HCT116 (cell line): Measurements from ENCODE around the gene CEND1. TPM values are rescaled to one million over a fixed set of nuclear protein-coding genes. Genes with fewer than 3 reads are reported as not detected.

Experiments used
- ATAC-seq: fragments of 200-7000 bp; cut with Tn5 transposase; 2 replicates; pipeline ENCODE4 v1.9.1; 2020; ENCODE audit warnings: mild to moderate bottlenecking, moderate library complexity
- BruUV-seq: library from RNA; stranded (reverse); fragments of 400-500 nt; replicated peaks from 2 replicates; lab custom pipeline; 2021; lab: Mats Ljungman, UMichigan
- CTCF ChIA-PET: fragments of 300-600 bp; sonication (Branson Sonifier 250); formaldehyde crosslinking; loops from one replicate; lab custom pipeline; 2021; ENCODE audit warnings: antibody characterized with exemption; lab: Charles Lee
- POLR2A ChIA-PET: fragments of 300-600, 350-600 bp; sonication (Branson Sonifier 250); formaldehyde crosslinking; loops from one replicate; lab custom pipeline; 2021; ENCODE audit warnings: antibody characterized with exemption; lab: Charles Lee
- RAD21 ChIA-PET, 2 experiments: fragments of 300-600 bp; sonication (Branson Sonifier 250); formaldehyde crosslinking; loops; one replicate each; lab custom pipeline; 2023; ENCODE audit warnings: low total read pairs in 2 of 2; ENCODE audit not compliant: uncharacterized antibody in 2 of 2, unreplicated experiment in 2 of 2, low non-redundant PET in 1 of 2; lab: Charles Lee
- DNase-seq: peaks from one replicate; pipeline ENCODE4 v3.0.0-alpha.2; 2010; ENCODE audit warnings: low read depth, low spot score
- H2AFZ ChIP-seq: fragments of 200-600 bp; shearing (Covaris generic), sonication (generic); 2 replicates; pipeline ENCODE4 v1.6.1; 2017; ENCODE audit warnings: low read depth, mixed run types, mixed read lengths, antibody characterized with exemption, low read length; ENCODE audit not compliant: poor library complexity, severe bottlenecking
- H3K27ac ChIP-seq: 2 replicates; pipeline ENCODE4 v1.5.1; 2012; ENCODE audit warnings: low read depth, low read length
- H3K27me3 ChIP-seq: fragments of 200-600 bp; sonication (generic); 2 replicates; pipeline ENCODE4 v1.6.1; 2016; ENCODE audit warnings: mixed run types, low read length, mixed read lengths; ENCODE audit not compliant: insufficient read depth
- H3K36me3 ChIP-seq, 2 experiments: fragments of 200-500 bp in 1 of 2; fragments of 200-600 bp in 1 of 2; sonication (Bioruptor generic) in 1 of 2; sonication (generic) in 1 of 2; 2 replicates each; pipeline versions ENCODE4 v1.5.1 to v1.6.1; 2014 to 2016; ENCODE audit warnings: low read length in 2 of 2, inconsistent platforms in 1 of 2, mixed read lengths in 1 of 2, mixed run types in 1 of 2; ENCODE audit not compliant: insufficient read depth in 2 of 2, control insufficient read depth in 1 of 2
- H3K4me1 ChIP-seq, 2 experiments: fragments of 200-600 bp in 1 of 2; sonication (generic) in 1 of 2; 2 replicates each; pipeline versions ENCODE4 v1.5.1 to v1.6.1; 2012 to 2017; ENCODE audit warnings: low read length in 2 of 2, inconsistent platforms in 1 of 2, mild to moderate bottlenecking in 1 of 2, mixed read lengths in 1 of 2, mixed run types in 1 of 2, moderate library complexity in 1 of 2; ENCODE audit not compliant: insufficient read depth in 2 of 2, control insufficient read depth in 1 of 2
- H3K4me2 ChIP-seq: fragments of 200-600 bp; sonication (generic); 2 replicates; pipeline ENCODE4 v1.6.1; 2017; ENCODE audit warnings: mixed run types, low read length, mixed read lengths
- H3K4me3 ChIP-seq, 2 experiments: fragments of 200-600 bp in 1 of 2; sonication (generic) in 1 of 2; replicated peaks in 1 of 2; 2 replicates each; pipeline ENCODE4 v1.5.1; 2011 to 2016; ENCODE audit warnings: low read length in 2 of 2, control low read depth in 1 of 2, low read depth in 1 of 2, mild to moderate bottlenecking in 1 of 2, mixed read lengths in 1 of 2, mixed run types in 1 of 2
- H3K79me2 ChIP-seq: fragments of 200-600 bp; sonication (generic); 2 replicates; pipeline ENCODE4 v1.6.1; 2017; ENCODE audit warnings: mild to moderate bottlenecking, mixed run types, low read length, moderate library complexity, mixed read lengths; ENCODE audit not compliant: insufficient read depth
- H3K9ac ChIP-seq: fragments of 200-600 bp; sonication (generic); 2 replicates; pipeline ENCODE4 v1.6.1; 2016; ENCODE audit warnings: low read length, mixed read lengths
- H3K9me2 ChIP-seq: fragments of 200-600 bp; sonication (generic), shearing (Covaris generic); 2 replicates; pipeline ENCODE4 v1.6.1; 2017; ENCODE audit warnings: mixed run types, mild to moderate bottlenecking, moderate library complexity; ENCODE audit not compliant: insufficient read depth
- H3K9me3 ChIP-seq, 2 experiments: fragments of 200-500 bp in 1 of 2; fragments of 200-600 bp in 1 of 2; sonication (Bioruptor generic) in 1 of 2; sonication (generic) in 1 of 2; 2 replicates each; pipeline ENCODE4 v1.6.1; 2014 to 2017; ENCODE audit warnings: low read length in 2 of 2, mixed read lengths in 2 of 2, inconsistent platforms in 1 of 2, low read depth in 1 of 2, mild to moderate bottlenecking in 1 of 2, mixed run types in 1 of 2, moderate library complexity in 1 of 2; ENCODE audit not compliant: control insufficient read depth in 1 of 2, insufficient read depth in 1 of 2
- H4K20me1 ChIP-seq: fragments of 200-600 bp; sonication (generic), shearing (Covaris generic); 2 replicates; pipeline ENCODE4 v1.6.1; 2017; ENCODE audit warnings: mixed run types, mild to moderate bottlenecking, moderate library complexity; ENCODE audit not compliant: insufficient read depth
- EZH2phosphoT487 ChIP-seq: fragments of 200-600 bp; IDR thresholded peaks from 2 replicates; pipeline ENCODE4 v1.6.1; 2018; ENCODE audit warnings: antibody characterized with exemption, borderline replicate concordance
- FOSL1 ChIP-seq: IDR thresholded peaks from 2 replicates; pipeline ENCODE4 v1.6.1; 2012; ENCODE audit warnings: low read depth
- JUND ChIP-seq: IDR thresholded peaks from 2 replicates; pipeline ENCODE4 v1.6.1; 2012
- POLR2A ChIP-seq: IDR thresholded peaks from 2 replicates; pipeline ENCODE4 v1.7.0; 2011; ENCODE audit warnings: borderline replicate concordance; ENCODE audit not compliant: insufficient read depth, insufficient read length; ENCODE audit errors: extremely low read depth
- SIN3A ChIP-seq: IDR thresholded peaks from 2 replicates; pipeline ENCODE4 v1.6.1; 2012; ENCODE audit warnings: low read depth
- YY1 ChIP-seq: IDR thresholded peaks from 2 replicates; pipeline ENCODE4 v1.6.1; 2011; ENCODE audit warnings: low read length, low read depth, moderate library complexity, mild to moderate bottlenecking; ENCODE audit not compliant: insufficient replicate concordance; ENCODE audit errors: extremely low read depth
- ZBTB33 ChIP-seq: IDR thresholded peaks from 2 replicates; pipeline ENCODE4 v1.6.1; 2011; ENCODE audit warnings: mild to moderate bottlenecking, low read length, moderate library complexity; ENCODE audit not compliant: insufficient replicate concordance; ENCODE audit errors: extremely low read depth
- ZNF274 ChIP-seq: fragments of 200-500 bp; sonication (Bioruptor generic); IDR thresholded peaks from 2 replicates; pipeline ENCODE4 v1.6.1; 2014; ENCODE audit warnings: mild to moderate bottlenecking, low read depth, low read length, inconsistent platforms
- intact Hi-C: fragments of 100-400 bp; cut with micrococcal nuclease; formaldehyde crosslinking; loops from 2 replicates; pipeline ENCODE4 v1.10.0; 2022
- total RNA-seq: library from RNA; stranded (reverse); gene quantifications from one replicate; pipeline ENCODE4 v1.2.1, GENCODE V29; 2021; ENCODE audit not compliant: unreplicated experiment

Gene CEND1
- total RNA-seq, 1 experiment from 2014 or later = 0.27 TPM

- intact Hi-C loops = no loop called here
- H3K4me2 ChIP-seq = peak overlapping the region; percentile 99
- BruUV-seq = no TSS peak
- DNase-seq (no peak), ATAC-seq (no peak)
- RAD21 ChIA-PET = no interaction called here
- no peaks in the 10 kb centered on the region for H3K9me2 ChIP-seq
- no peaks in the 10 kb centered on the region for H3K27me3 ChIP-seq
- peaks cover 27 to 58% of the 10 kb centered on the region in 2 experiments for H3K4me1 ChIP-seq
- peaks cover 0 to 10% of the 10 kb centered on the region in 2 experiments; a peak in 1 of 4 replicates for H3K36me3 ChIP-seq
- CTCF ChIA-PET = no interaction called here
- no peak for TF ChIP-seq JUND
- no peak for TF ChIP-seq SIN3A
- no peak for TF ChIP-seq YY1
- TF ChIP-seq POLR2A = no peak
- no peak for TF ChIP-seq ZNF274
- TF ChIP-seq FOSL1 = no peak
- no peak for TF ChIP-seq EZH2phosphoT487
- TF ChIP-seq ZBTB33 = no peak
- TF ChIP-seq, all 23 proteins: peak for 0
- H4K20me1 ChIP-seq = peaks cover 6% of the 10 kb centered on the region; the same call in 1 of the 2 replicates
- no peaks in the 10 kb centered on the region for H3K9me3 ChIP-seq
- peak overlapping the region; percentile 74 to 90 for H3K4me3 ChIP-seq
- peak overlapping the region; percentile 88 for H3K27ac ChIP-seq
- peak overlapping the region; percentile 95 for H3K9ac ChIP-seq
- peaks cover 45% of the 10 kb centered on the region for H3K79me2 ChIP-seq
- H2AFZ ChIP-seq = no peak overlapping the region
- POLR2A ChIA-PET = interaction anchor here (1.0 to 1.4 kb wide), 4 partner anchors 10 to 13 kb away, joined by 3 to 12 read pairs (median 6); partner anchors contain the start of genes PNPLA2, POLR2L and TSPAN4
These were observed 42.2 kb upstream of the CEND1 start for GRCh38 chr11:831961-832528.
